ENCODE measurements around the gene MAPK10. TPM values are rescaled to one million over a fixed set of nuclear protein-coding genes. Genes with fewer than 3 reads are reported as not detected.

Gene MAPK10
- total RNA-seq, 4 donors from 2014 or later: 1.7 to 8.6 (median 4.4) TPM

DNA sequence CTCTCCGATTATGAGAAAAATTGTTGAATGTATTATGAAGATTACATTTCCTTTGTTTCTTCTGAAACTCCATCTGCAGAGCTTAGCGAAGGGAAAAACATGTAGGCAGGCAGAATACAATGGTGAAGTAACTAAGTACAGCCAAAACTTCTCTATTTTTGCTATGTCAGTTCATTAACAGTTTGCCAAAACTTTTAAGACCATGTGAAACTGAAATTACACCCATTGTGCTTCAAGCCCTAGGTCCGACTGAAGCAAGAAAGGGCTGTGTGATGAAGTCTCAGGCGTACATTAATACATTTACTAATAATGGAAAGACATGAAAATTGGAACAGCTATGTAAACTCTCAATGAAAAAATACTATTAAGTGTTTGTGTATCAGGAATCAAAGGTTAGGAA, 398.0 kb downstream of the MAPK10 start:
- intact Hi-C loops (cut with DNase I): no loop called here
- Histone ChIP-seq H3K4me1 (no peaks in the 10 kb centered on the region), H3K27me3 (no peaks in the 10 kb centered on the region), H3K4me3 (no peak overlapping the region), H3K27ac (no peak overlapping the region), H3K9me3 (no peaks in the 10 kb centered on the region), H3K36me3 (no peaks in the 10 kb centered on the region)
- no peak for DNase-seq
- WGBS, 2 donors: 81 to 84% methylated on average over 4 of the region's 4 CpGs
- no peak for TF ChIP-seq POLR2A (IDR thresholded peaks at IDR 0.05)
- TF ChIP-seq, protein P1, sequence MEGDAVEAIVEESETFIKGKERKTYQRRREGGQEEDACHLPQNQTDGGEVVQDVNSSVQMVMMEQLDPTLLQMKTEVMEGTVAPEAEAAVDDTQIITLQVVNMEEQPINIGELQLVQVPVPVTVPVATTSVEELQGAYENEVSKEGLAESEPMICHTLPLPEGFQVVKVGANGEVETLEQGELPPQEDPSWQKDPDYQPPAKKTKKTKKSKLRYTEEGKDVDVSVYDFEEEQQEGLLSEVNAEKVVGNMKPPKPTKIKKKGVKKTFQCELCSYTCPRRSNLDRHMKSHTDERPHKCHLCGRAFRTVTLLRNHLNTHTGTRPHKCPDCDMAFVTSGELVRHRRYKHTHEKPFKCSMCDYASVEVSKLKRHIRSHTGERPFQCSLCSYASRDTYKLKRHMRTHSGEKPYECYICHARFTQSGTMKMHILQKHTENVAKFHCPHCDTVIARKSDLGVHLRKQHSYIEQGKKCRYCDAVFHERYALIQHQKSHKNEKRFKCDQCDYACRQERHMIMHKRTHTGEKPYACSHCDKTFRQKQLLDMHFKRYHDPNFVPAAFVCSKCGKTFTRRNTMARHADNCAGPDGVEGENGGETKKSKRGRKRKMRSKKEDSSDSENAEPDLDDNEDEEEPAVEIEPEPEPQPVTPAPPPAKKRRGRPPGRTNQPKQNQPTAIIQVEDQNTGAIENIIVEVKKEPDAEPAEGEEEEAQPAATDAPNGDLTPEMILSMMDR (IDR thresholded peaks at IDR 0.05): no peak

DNA sequence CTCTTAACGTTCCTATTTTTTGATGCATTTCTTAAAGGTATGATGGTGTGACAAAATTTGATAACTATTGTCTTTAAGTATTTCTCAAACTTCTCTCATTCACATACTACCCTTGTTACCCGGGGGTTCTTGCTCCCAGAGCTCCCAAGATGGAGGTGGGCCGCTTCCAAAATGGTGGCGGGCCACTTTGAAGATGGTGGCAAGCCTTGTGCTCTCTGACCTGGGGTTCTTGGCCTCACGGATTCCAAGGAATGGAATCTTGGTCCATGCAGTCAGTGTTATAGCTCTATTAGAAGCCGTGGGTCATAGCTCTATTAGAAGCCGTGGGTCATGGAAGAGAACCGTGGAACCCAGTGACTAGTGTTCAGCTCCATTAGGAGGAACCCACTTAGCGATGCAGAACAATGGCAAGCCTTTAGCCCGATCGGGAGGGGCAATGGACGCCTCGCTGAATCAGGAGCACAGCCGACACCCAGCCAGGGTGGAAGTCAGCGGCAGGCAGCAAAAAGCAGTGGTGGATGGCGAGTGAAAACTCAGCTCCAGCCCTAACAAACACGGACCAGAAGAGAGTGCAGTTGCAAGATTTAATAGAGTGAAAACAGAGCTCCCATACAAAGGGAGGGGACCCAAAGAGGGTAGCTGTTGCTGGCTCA, 403.4 kb downstream of the MAPK10 start:
- no peaks in the 10 kb centered on the region for H3K36me3 ChIP-seq
- 92 to 96% methylated on average over 13 to 17 of the region's 17 CpGs for WGBS, 2 donors
- TF ChIP-seq, protein P1 (IDR thresholded peaks at IDR 0.05): no peak
- no peak for TF ChIP-seq POLR2A (IDR thresholded peaks at IDR 0.05)
- H3K4me1 ChIP-seq: no peaks in the 10 kb centered on the region
- H3K4me3 ChIP-seq: no peak overlapping the region
- H3K27ac ChIP-seq: no peak overlapping the region
- H3K27me3 ChIP-seq: no peaks in the 10 kb centered on the region
- intact Hi-C loops (cut with DNase I): no loop called here
- no peak for DNase-seq
- no peaks in the 10 kb centered on the region for H3K9me3 ChIP-seq

DNA sequence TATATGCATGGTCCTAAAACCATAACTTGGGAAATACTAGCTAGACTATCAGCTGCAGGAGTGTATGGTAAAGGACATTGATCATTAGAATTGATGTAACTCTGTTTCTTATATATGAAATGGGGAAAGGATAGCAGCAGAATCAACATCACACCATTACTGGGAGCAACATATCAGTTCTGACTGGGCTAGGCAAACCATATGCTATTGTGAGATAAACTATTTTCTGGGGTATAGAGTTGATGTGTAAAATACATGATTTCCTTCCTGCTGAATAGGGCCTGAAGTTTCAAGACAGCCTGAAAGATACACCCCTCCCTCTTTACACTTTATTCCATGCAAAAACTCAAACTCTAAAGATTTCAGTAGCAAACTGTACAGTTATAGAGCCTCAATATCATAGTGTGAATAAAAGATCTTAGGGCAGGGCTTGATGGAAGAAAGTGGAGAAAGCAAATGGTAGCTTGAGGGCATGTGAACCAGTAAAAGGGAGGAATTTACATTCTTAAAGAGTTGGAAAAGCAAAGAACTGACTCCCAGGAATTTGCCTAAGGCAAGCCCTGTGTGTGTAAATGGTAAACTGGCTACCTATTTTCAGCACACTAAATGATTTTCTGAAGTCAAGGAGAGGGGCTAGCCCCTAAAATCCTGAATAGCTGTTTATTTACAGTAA, 404.1 kb downstream of the MAPK10 start:
- intact Hi-C loops (cut with DNase I): no loop called here
- H3K27ac ChIP-seq: no peak overlapping the region
- H3K36me3 ChIP-seq: no peaks in the 10 kb centered on the region
- H3K27me3 ChIP-seq: no peaks in the 10 kb centered on the region
- H3K4me3 ChIP-seq: no peak overlapping the region
- TF ChIP-seq, protein P1 (IDR thresholded peaks at IDR 0.05): no peak
- no peak for TF ChIP-seq POLR2A (IDR thresholded peaks at IDR 0.05)
- no peaks in the 10 kb centered on the region for H3K4me1 ChIP-seq
- no peak for DNase-seq
- H3K9me3 ChIP-seq: no peaks in the 10 kb centered on the region

DNA sequence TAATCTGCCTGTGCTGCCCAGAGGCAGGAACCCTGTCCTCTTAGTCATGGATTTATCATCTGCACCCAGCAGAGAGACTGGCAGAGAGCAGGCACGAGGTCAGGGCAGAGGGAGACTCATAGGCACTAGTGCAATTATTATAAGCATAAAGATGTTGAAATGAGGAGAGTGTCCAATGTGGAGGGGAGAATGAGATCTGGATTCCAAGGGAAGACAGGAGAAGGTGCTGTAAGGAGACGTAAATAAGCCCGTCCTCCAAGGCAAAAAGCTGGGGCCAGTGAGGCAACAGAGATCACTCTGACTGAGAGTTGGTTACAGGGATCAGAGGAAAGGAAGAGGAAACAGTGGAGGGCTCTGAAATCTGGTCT, 406.2 kb downstream of the MAPK10 start:
- H3K27ac ChIP-seq: no peak overlapping the region
- H3K4me1 ChIP-seq: no peaks in the 10 kb centered on the region
- no peaks in the 10 kb centered on the region for H3K27me3 ChIP-seq
- no peak overlapping the region for H3K4me3 ChIP-seq
- 66 to 82% methylated on average over 3 of the region's 3 CpGs for WGBS, 2 donors
- TF ChIP-seq, protein P1 (IDR thresholded peaks at IDR 0.05): no peak
- no peak for TF ChIP-seq POLR2A (IDR thresholded peaks at IDR 0.05)
- H3K36me3 ChIP-seq: no peaks in the 10 kb centered on the region
- H3K9me3 ChIP-seq: no peaks in the 10 kb centered on the region
- intact Hi-C loops (cut with DNase I): no loop called here
- DNase-seq: no peak

DNA sequence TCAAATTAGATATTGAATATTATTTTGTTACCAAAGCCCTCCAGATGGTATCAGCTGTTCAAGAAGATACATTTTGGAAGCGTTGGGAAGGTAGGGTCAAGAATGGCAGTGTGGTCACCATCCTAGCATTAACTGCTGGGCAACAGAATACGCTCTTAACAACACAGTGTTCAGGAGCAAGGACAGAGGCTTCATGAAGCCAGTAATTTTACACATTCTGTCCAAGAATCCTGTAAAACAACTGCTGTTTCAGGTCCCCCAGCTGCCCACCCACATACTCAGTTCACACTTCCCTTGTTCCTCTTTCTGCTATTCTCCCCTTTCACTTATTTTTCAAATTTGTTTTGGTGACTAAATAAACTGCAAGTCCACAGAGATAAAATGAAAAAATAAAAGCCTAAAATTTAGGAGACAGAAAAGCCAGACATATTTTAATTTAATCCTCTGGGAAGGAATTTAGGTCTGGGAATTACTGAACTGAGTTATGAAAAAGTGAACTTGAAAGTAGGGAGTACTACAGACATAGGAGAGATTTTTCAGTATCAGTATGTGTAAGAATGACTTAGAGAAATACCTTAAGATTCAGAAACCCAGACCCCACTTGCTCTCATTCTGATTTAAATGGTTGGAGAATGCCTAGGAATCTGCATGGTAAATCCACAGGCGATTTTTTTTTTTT, 406.7 kb downstream of the MAPK10 start:
- Histone ChIP-seq H3K36me3 (no peaks in the 10 kb centered on the region), H3K27ac (no peak overlapping the region), H3K4me3 (no peak overlapping the region), H3K9me3 (no peaks in the 10 kb centered on the region), H3K27me3 (no peaks in the 10 kb centered on the region), H3K4me1 (no peaks in the 10 kb centered on the region)
- no peak for TF ChIP-seq POLR2A (IDR thresholded peaks at IDR 0.05)
- TF ChIP-seq, protein P1 (IDR thresholded peaks at IDR 0.05): no peak
- 65 to 75% methylated on average over 3 of the region's 3 CpGs for WGBS, 2 donors
- intact Hi-C loops (cut with DNase I): no loop called here
- no peak for DNase-seq
